Spleen (tissue), 11 donors: ENCODE measurements around the gene PPP2R2D. TPM values are rescaled to one million over a fixed set of nuclear protein-coding genes. Genes with fewer than 3 reads are reported as not detected.
"Not testable (repeated sequence)": the region's sequence is repeated elsewhere in the genome, so short reads cannot be mapped to it uniquely, and the experiment has no call there.

Experiments
- DNase-seq: peaks from one replicate; pipeline ENCODE4 v3.0.0-alpha.2; 2020
- H3K27ac ChIP-seq, 8 donors: fragments of 200-600 bp; sonication (generic) in 7 of 8; 1 replicate in 4 of 8; 2 replicates in 4 of 8; pipeline versions ENCODE4 v1.5.0 to v1.8.0; 2016 to 2021; ENCODE audit warnings: inconsistent platforms in 4 of 8, mild to moderate bottlenecking in 4 of 8, moderate library complexity in 1 of 8
- H3K27me3 ChIP-seq, 7 donors: fragments of 200-600 bp; sonication (generic) in 6 of 7; replicated peaks in 1 of 7; 1 replicate in 4 of 7; 2 replicates in 3 of 7; pipeline versions ENCODE4 v1.5.0 to v1.8.0; 2016 to 2021; ENCODE audit warnings: inconsistent platforms in 3 of 7, mild to moderate bottlenecking in 1 of 7
- H3K36me3 ChIP-seq, 6 donors: fragments of 200-600 bp; sonication (generic) in 5 of 6; 1 replicate in 4 of 6; 2 replicates in 2 of 6; pipeline versions ENCODE4 v1.5.0 to v1.8.0; 2016 to 2021; ENCODE audit warnings: inconsistent platforms in 2 of 6
- H3K4me1 ChIP-seq, 6 donors: fragments of 200-600 bp; sonication (generic) in 5 of 6; 1 replicate in 3 of 6; 2 replicates in 3 of 6; pipeline versions ENCODE4 v1.5.0 to v1.8.0; 2016 to 2021; ENCODE audit warnings: inconsistent platforms in 3 of 6
- H3K4me3 ChIP-seq, 8 donors: fragments of 200-600 bp; sonication (generic) in 7 of 8; 1 replicate in 4 of 8; 2 replicates in 4 of 8; pipeline versions ENCODE4 v1.5.0 to v1.8.0; 2016 to 2021; ENCODE audit warnings: inconsistent platforms in 4 of 8, mild to moderate bottlenecking in 4 of 8, moderate library complexity in 2 of 8
- H3K9me3 ChIP-seq, 8 donors: fragments of 200-600 bp; sonication (generic) in 7 of 8; 1 replicate in 4 of 8; 2 replicates in 4 of 8; pipeline versions ENCODE4 v1.5.0 to v1.8.0; 2016 to 2021; ENCODE audit warnings: inconsistent platforms in 4 of 8
- CTCF ChIP-seq, 11 experiments: fragments of 200-600 bp in 7 of 11; fragments of 450-650 bp in 4 of 11; sonication (generic) in 4 of 11; IDR thresholded peaks in 8 of 11; conservative IDR thresholded peaks in 3 of 11; 1 replicate in 7 of 11; 2 replicates in 4 of 11; pipeline versions ENCODE4 v1.4.0 to v1.8.0; 2016 to 2021; ENCODE audit warnings: antibody characterized with exemption in 11 of 11, inconsistent platforms in 4 of 11, mild to moderate bottlenecking in 1 of 11
- POLR2A ChIP-seq, 3 donors: fragments of 450-650 bp; IDR thresholded peaks; one replicate each; pipeline ENCODE4 v1.5.1; 2017; ENCODE audit warnings: antibody characterized with exemption in 3 of 3, mild to moderate bottlenecking in 1 of 3
- POLR2AphosphoS5 ChIP-seq, 3 donors: sonication (generic); formaldehyde crosslinking; IDR thresholded peaks; one replicate each; pipeline ENCODE4 v1.5.1; 2017; ENCODE audit warnings: antibody characterized with exemption in 3 of 3
- WGBS, 5 donors: extraction: QIAGEN DNeasy Blood & Tissue Kit in 3 of 5; methylation state at CpG; one replicate each; pipeline versions ENCODE4 v1.1.5 to v1.1.7; 2013 to 2018; 5-methylcytosine and 5-hydroxymethylcytosine counted together
- intact Hi-C: fragments of 100-400 bp; cut with DNase I; formaldehyde crosslinking; loops from one replicate; pipeline ENCODE4 v1.15.0; 2023; ENCODE audit warnings: low total_unique reads
- polyA plus RNA-seq, 3 donors: library from polyadenylated mRNA; stranded (reverse); fragments of 200-250 nt; gene quantifications; one replicate each; pipeline ENCODE4 v1.2.1, GENCODE V29; 2013
- total RNA-seq, 7 donors: library from RNA; depleted of rRNA in 3 of 7; stranded (reverse); fragments of >200 nt in 3 of 7; fragmentation: NEBNext Ultra II Directional in 4 of 7; extraction: Animal tissue kit (Norgen Biotek cat#: 25700) in 4 of 7; gene quantifications; one replicate each; pipeline versions ENCODE4 v1.1.0 to v1.2.1, GENCODE V29; 2016 to 2021
- donor health status: healthy with polysubstance abuse.
- donor health status: DM: no; HTN: no; CAD: no; lungs with moderate emphysema.
- donor health status: DM: no; HTN: no; CAD: no.
- donor health status: Bipolar disorder and iron deficiency.
- donor health status: healthy.
- donor health status: DM: no; HTN: no; CAD: no.
- donor health status: DM: yes; HTN: yes; CAD: no.

PPP2R2D gene
- total and polyA plus RNA-seq, 10 donors, result 15.6 to 41.2 (median 32.0) TPM

GRCh38 chr10:131919461-131919860 lies 18.7 kb downstream of the PPP2R2D start:
- H3K9me3 ChIP-seq, H3K4me3 ChIP-seq, intact Hi-C loops, H3K27ac ChIP-seq, H3K27me3 ChIP-seq, H3K36me3 ChIP-seq: not testable (repeated sequence)
- 89 to 96% (median 93%) methylated on average over 14 of the region's 14 CpGs for WGBS, 5 donors
- peak; percentile 23 for DNase-seq
- H3K4me1 ChIP-seq, result peaks cover 0 to 67% (median 19%) of the 10 kb centered on the region in 6 donors

GRCh38 chr10:131920151-131920550 lies 19.3 kb downstream of the PPP2R2D start:
- Histone ChIP-seq H3K4me1 (peaks cover 0 to 67% (median 20%) of the 10 kb centered on the region in 6 donors), H3K27me3 (no peaks in the 10 kb centered on the region), H3K36me3 (no peaks in the 10 kb centered on the region), H3K27ac (no peak overlapping the region), H3K4me3 (no peak overlapping the region), H3K9me3 (peaks cover 0 to 14% (median 7%) of the 10 kb centered on the region in 8 donors)
- WGBS, 5 donors, result 89 to 94% (median 93%) methylated on average over 11 of the region's 11 CpGs
- TF ChIP-seq POLR2AphosphoS5 (IDR thresholded peaks at IDR 0.05) (no peak), CTCF (IDR thresholded peaks at IDR 0.05 in 8 of 11, conservative IDR thresholded peaks at IDR 0.05 in 3 of 11) (no peak), POLR2A (IDR thresholded peaks at IDR 0.05) (no peak)
- intact Hi-C loops, result no loop called here
- DNase-seq, result no peak

GRCh38 chr10:131920693-131921092 lies 19.9 kb downstream of the PPP2R2D start:
- Histone ChIP-seq H3K27ac (no peak overlapping the region), H3K27me3 (no peaks in the 10 kb centered on the region), H3K36me3 (no peaks in the 10 kb centered on the region), H3K4me3 (no peak overlapping the region), H3K9me3 (peaks cover 0 to 19% (median 13%) of the 10 kb centered on the region in 8 donors), H3K4me1 (peaks cover 0 to 69% (median 22%) of the 10 kb centered on the region in 6 donors)
- no peak for DNase-seq
- TF ChIP-seq POLR2AphosphoS5 (IDR thresholded peaks at IDR 0.05) (no peak), CTCF (IDR thresholded peaks at IDR 0.05 in 8 of 11, conservative IDR thresholded peaks at IDR 0.05 in 3 of 11) (no peak), POLR2A (IDR thresholded peaks at IDR 0.05) (no peak)
- intact Hi-C loops, result no loop called here
- 84 to 92% (median 87%) methylated on average over 5 of the region's 5 CpGs for WGBS, 5 donors

GRCh38 chr10:131921184-131921583 lies 20.4 kb downstream of the PPP2R2D start:
- WGBS, 5 donors, result 76 to 80% (median 79%) methylated on average over 8 of the region's 8 CpGs
- Histone ChIP-seq H3K9me3 (peaks cover 0 to 24% (median 16%) of the 10 kb centered on the region in 8 donors), H3K4me1 (peaks cover 0 to 68% (median 24%) of the 10 kb centered on the region in 6 donors), H3K27me3 (no peaks in the 10 kb centered on the region), H3K27ac (no peak overlapping the region), H3K4me3 (no peak overlapping the region), H3K36me3 (no peaks in the 10 kb centered on the region)
- TF ChIP-seq POLR2A (IDR thresholded peaks at IDR 0.05) (no peak), POLR2AphosphoS5 (IDR thresholded peaks at IDR 0.05) (no peak), CTCF (IDR thresholded peaks at IDR 0.05 in 8 of 11, conservative IDR thresholded peaks at IDR 0.05 in 3 of 11) (no peak)
- intact Hi-C loops, result no loop called here
- DNase-seq, result no peak
